GM21515 (cell line): ENCODE results near the gene TRAPPC5.

ENCODE experiments used
- ATAC-seq: cut with Tn5 transposase; IDR thresholded peaks from one replicate; pipeline ENCODE4 v1.9.1; 2021; ENCODE audit not compliant: unreplicated experiment

Gene TRAPPC5

GRCh38 chr19:7645656-7646425 is 34.8 kb upstream of the TRAPPC5 start:
- ATAC-seq, result no peak

- no peak for ATAC-seq
These were observed 34.3 kb upstream of the TRAPPC5 start for GRCh38 chr19:7646426-7646700.

GRCh38 chr19:7647156-7647555 is 33.5 kb upstream of the TRAPPC5 start:
- ATAC-seq, result no peak

DNA sequence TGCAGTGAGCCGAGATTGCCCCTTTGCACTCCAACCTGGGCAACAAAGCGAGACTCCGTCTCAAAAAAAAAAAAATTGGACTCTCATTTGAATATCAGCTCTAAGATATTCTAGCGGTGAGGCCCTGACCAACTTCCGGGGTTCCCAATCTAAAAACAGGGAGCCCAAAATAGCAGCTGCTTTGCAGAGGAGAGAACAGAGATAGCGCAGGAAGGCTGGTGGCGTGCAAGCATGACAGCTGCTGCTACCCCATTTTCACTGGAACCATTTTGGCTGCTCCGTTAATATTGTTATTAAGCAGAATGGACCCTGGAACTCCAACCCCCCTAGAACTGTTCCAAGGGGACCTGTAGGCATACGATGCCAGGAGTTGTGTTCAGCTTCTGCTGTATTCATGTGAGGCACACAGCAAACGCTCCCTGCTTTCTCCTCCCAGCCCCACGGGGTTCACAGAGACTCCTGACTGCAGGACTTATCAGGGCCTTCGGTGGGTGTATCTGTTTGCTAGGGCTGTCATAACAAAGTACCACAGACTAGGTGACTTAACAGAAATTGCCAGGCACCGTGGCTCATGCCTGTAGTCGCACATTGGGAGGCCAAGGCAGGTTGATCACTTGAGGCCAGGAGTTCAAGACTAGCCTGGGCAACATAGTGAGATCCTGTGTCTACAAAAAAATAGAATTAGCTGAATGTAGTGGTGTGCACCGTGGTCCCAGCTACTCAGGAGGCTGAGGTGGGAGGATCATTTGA is 32.2 kb upstream of the TRAPPC5 start:
- ATAC-seq, result no peak

GRCh38 chr19:7650148-7650547 is 30.5 kb upstream of the TRAPPC5 start:
- ATAC-seq, result no peak

- ATAC-seq, result no peak
These were observed 28.5 kb upstream of the TRAPPC5 start for GRCh38 chr19:7652061-7652641.

DNA sequence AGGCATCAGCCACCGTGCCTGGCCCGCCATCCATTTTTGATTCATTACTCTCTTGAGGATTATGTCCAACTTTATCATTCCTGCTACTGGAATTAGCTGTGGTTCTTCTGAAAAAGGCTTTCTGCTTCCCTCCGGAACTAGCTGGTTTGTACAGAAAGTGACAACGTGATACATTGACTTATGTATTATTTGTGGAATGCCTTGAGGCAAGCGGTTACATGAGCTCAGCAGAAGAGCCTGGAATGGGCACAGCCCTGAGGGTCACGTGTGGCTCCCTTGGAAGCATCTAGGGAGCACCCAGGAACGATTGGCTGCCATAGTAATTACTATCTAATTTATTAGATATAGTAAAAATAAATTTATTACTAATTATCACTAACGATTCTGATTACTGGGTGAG is 26.2 kb upstream of the TRAPPC5 start:
- no peak for ATAC-seq

DNA sequence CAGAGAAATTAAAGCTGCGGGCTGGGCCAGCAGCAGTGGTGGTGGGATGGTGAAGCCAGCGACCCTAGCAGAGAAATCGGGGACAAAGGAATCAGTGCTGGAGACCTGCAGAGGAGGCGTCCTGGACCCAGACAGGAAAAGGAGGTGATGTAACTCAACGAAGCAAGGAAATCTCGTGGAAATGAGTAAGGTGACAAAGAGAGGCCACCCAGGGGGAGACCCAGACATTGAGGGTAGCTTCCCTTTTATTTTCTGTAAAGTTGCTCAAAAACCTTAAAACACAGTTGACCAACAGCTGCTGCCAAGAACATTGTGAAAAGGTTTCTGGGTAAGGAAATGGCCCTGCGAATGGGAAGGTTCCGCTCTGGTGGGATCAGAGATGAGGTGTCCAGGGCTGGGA is 25.1 kb upstream of the TRAPPC5 start:
- no peak for ATAC-seq

DNA sequence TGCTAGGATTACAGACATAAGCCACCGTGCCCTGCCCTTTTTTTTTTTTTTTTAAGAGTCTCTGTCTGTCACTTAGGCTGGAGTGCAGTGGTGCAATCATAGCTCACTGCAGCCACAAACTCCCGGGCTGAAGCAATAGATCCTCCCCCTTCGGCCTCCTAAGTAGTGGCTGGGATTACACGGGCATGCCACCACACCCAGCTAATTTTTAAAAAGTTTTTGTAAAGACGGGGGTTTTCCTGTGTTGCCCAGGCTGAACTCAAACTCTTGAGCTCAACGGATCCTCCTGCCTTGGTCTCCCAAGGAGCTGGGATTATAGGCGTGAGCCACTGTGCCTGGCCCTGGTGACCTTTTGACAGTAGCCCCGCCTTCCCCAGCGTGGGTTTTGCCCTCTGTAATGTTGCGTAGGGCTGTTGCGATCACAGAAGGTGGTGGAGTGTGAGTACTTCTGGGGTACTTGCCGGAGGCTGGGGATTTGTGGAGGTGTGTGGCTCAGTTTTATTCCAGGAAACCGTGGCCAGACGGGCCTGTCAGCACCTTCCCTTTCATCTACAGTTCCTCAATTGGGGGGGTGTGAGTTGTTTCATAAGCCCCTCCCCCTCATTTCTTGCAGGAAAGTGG is 23.4 kb upstream of the TRAPPC5 start:
- no peak for ATAC-seq

DNA sequence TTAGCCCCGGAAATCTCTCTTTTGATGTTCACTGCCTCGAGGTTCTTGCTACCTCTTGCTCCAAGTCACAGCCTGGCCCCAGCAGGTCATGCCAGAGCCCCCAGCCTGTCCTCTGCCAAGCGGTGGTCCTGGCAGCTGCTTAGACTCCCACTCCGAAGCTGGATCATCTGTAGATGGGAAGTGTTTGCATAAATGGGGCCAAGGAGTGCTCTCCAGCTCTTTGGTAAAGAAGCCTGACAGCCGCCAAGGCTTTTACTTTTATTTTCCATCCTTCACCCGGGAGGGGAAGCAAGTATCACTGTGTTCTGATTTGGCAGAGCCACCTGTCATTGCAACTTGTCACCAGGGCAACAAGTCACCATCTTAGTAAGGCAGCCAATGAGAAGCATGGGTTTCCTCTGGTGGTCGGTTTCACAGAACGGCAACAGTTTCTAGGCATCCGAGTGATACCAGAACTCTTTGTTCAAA is 22.4 kb upstream of the TRAPPC5 start:
- peak; percentile 66 for ATAC-seq

DNA sequence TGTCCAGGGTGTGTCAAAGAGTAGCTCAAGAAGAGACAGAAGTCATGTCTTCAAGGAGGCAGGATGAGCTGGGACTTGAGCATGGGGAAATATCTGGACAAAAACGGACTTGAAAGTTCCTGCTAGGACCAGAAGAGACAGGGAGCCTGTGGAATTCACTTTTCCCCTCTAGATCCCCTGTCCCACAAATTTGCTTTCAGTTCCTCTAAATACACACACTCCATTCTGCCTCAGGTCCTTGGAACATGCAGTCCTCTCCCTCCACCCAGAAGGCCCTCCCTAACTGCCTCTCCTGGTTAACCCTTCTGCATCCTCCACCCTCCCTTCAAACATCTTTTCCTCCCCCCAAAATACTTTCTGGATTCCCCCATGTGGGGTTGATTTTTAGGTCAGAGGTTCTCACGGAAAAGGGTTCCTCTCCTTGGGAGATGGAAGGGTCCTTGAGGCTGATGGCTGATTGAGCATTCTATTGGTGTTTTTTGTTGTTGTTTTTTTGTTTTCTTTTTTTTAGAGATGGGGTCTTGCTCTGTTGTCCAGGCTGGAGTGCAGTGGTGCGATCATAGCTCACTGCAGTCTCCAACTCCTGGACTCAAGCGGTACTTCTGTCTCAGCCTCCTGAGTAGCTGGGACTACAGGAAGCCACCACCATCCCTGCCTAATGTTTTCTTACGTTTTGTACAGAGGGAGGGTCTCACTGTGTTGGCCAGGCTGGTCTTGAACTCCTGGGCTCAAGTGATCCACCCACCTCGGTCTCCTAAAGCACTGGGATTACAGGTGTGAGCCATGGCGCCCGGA is 18.7 kb upstream of the TRAPPC5 start:
- ATAC-seq, result no peak

DNA sequence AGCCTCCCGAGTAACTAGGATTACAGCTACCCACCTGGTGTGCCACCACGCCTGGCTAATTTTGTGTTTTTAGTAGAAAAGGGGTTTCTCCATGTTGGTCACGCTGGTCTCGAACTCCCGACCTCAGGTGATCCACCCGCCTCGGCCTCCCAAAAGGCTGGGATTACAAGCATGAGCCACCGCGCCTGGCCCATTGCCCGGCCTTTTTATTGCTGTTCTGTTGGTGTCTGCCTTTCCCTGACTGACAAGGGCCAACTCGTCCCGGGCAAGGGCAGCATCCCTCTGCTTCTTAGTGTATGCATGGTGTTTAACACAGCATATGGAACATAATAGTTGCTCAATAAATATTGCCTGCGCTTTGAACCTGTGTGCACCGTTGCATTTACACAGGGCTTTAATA is 18.0 kb upstream of the TRAPPC5 start:
- no peak for ATAC-seq

GRCh38 chr19:7663706-7664105 is 16.9 kb upstream of the TRAPPC5 start:
- no peak for ATAC-seq

- ATAC-seq, result no peak
These were observed 15.6 kb upstream of the TRAPPC5 start for GRCh38 chr19:7665076-7665475.

DNA sequence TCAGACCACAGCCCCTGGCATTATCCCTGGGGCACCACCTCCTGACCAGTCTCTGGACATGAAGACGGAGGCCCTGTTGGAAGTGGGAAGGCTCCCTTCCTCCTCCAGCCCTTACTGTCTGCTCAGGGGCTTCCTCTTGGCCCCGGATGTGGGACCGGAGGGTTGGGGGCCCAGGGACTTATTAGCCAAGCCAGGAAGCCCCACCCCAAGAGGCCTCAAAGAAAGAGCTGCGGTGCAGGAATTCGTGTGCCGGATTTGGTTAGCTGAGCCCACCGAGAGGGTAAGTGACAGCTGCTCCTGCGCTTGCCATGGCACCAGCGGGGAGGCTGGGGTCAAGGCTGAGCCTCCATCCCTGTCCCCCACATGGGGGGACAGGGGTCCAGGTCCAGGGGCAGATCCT is 11.8 kb upstream of the TRAPPC5 start, which contains the start of gene RETN:
Gene RETN (plus strand): TSS at position 208 of the 400 bp plus-strand sequence. CDS start 278 bp downstream, outside the sequence.
- ATAC-seq, result no peak

GRCh38 chr19:7669641-7670040 is 11.0 kb upstream of the TRAPPC5 start:
- no peak for ATAC-seq

DNA sequence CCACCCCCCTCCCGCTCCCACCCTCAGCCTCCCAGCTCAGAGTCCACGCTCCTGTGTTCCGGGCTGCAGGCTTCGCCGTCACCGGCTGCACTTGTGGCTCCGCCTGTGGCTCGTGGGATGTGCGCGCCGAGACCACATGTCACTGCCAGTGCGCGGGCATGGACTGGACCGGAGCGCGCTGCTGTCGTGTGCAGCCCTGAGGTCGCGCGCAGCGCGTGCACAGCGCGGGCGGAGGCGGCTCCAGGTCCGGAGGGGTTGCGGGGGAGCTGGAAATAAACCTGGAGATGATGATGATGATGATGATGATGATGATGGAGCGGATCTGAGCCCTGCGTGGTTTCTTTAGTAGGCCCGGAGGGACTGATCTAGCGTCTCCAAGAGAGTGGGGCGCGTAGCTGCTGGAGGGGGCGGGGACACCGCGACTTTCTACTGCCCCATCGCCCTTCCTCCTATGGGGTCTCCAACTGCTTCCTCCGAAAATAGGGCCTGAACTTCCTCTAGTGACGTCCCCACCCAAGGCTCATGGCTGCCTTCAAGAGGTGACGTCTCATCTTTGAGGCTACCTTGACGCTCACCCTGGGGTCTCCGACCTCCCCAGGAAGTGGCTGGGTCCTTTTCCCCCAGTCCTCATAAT is 10.4 kb upstream of the TRAPPC5 start:
- no peak for ATAC-seq

GRCh38 chr19:7670790-7671189 is 9.8 kb upstream of the TRAPPC5 start:
- no peak for ATAC-seq

DNA sequence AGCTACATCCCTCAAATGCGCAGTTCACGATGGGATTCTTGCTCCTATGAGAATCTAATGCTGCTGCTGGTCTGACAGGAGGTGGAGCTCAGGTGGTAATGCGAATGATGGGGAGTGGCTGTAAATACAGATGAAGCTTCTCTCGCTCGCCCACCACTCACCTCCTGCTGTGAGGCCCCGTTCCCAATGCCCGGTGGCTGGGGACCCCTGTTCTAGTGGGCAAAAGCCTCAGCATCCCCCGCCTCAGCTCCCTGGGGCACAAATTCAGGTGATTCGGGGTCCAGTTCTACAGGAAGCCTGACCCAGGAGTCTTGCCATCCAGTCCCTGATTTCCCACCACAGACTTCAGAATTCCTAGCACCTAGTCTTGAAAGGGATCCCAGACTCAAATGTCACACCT is 8.1 kb upstream of the TRAPPC5 start:
- ATAC-seq, result no peak
